Esophagus squamous epithelium (tissue), 5 donors: Measurements from ENCODE around the gene ZNF730. TPM values are rescaled to one million over a fixed set of nuclear protein-coding genes. Genes with fewer than 3 reads are reported as not detected.

Source experiments
- DNase-seq: peaks from one replicate; lab custom pipeline; 2025; lab: John Stamatoyannopoulos, UW
- H3K27ac ChIP-seq, 4 donors: fragments of 200-600 bp; sonication (generic); one replicate each; pipeline ENCODE4 v1.5.1; 2016 to 2019; ENCODE audit warnings: mild to moderate bottlenecking in 1 of 4
- H3K27me3 ChIP-seq, 4 donors: fragments of 200-600 bp; sonication (generic); 1 replicate in 3 of 4; 2 replicates in 1 of 4; pipeline versions ENCODE4 v1.5.1 to v1.6.0; 2017 to 2021; ENCODE audit warnings: antibody characterized with exemption in 1 of 4
- H3K36me3 ChIP-seq, 3 donors: fragments of 200-600 bp; sonication (generic); one replicate each; pipeline ENCODE4 v1.5.1; 2016 to 2019
- H3K4me1 ChIP-seq, 3 donors: fragments of 200-600 bp; sonication (generic); one replicate each; pipeline ENCODE4 v1.5.1; 2017 to 2019
- H3K4me3 ChIP-seq, 4 donors: fragments of 200-600 bp; sonication (generic); 1 replicate in 3 of 4; 2 replicates in 1 of 4; pipeline ENCODE4 v1.5.1; 2016 to 2019; ENCODE audit warnings: mild to moderate bottlenecking in 2 of 4, moderate library complexity in 1 of 4
- H3K9me3 ChIP-seq, 3 donors: fragments of 200-600 bp; sonication (generic); one replicate each; pipeline ENCODE4 v1.5.1; 2016 to 2019
- CTCF ChIP-seq, 6 experiments: fragments of 450-650 bp in 4 of 6; fragments of 200-600 bp in 2 of 6; sonication (generic) in 2 of 6; IDR thresholded peaks; one replicate each; pipeline ENCODE4 v1.5.1; 2016 to 2019; ENCODE audit warnings: antibody characterized with exemption in 6 of 6, mild to moderate bottlenecking in 4 of 6, moderate library complexity in 4 of 6
- POLR2A ChIP-seq, 4 donors: fragments of 450-650 bp; IDR thresholded peaks; one replicate each; pipeline ENCODE4 v1.6.1; 2017; ENCODE audit warnings: antibody characterized with exemption in 4 of 4, mild to moderate bottlenecking in 4 of 4, moderate library complexity in 3 of 4
- WGBS, 2 donors: methylation state at CpG; one replicate each; pipeline ENCODE4 v1.1.5; 2018; 5-methylcytosine and 5-hydroxymethylcytosine counted together
- intact Hi-C: fragments of 100-400 bp; cut with DNase I; formaldehyde crosslinking; loops from one replicate; pipeline ENCODE4 v1.15.0; 2022
- total RNA-seq, 4 donors: library from RNA; depleted of rRNA; stranded (reverse); fragments of >200 nt; gene quantifications; one replicate each; pipeline ENCODE4 v1.1.0, GENCODE V29; 2016
- donor health status: DM: yes; HTN: yes; CAD: no.

ZNF730 gene
- total RNA-seq, 4 donors from 2014 or later: not detected

DNA sequence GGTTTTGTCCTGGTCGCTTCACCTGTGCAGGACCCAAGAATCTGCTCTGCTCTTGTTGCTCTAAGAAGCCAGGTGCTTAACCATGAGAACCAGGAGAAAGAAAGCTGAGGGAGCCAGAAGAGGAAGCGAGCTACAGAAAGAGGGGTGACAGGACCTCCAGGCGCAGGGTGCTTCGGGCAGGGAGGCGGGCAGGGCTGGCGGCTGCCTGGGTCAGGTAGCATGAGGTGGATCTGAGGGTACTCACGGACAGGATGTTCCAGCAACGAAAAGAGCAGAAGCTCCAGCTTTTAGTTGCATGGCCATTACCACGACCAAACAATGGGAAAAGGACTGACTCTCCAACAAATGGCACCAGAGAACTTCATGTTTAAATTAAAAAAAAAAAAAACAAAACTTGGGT, 73.5 kb downstream of the ZNF730 start:
- no peaks in the 10 kb centered on the region for H3K4me1 ChIP-seq
- H3K4me3 ChIP-seq: no peak overlapping the region
- no peaks in the 10 kb centered on the region for H3K27me3 ChIP-seq
- H3K36me3 ChIP-seq: no peaks in the 10 kb centered on the region
- WGBS, 2 donors: 76 to 80% methylated on average over 9 of the region's 9 CpGs
- H3K27ac ChIP-seq: no peak overlapping the region
- no peak for DNase-seq
- H3K9me3 ChIP-seq: peaks cover 0 to 43% (median 3%) of the 10 kb centered on the region in 3 donors
- TF ChIP-seq CTCF (IDR thresholded peaks at IDR 0.05) (no peak), POLR2A (IDR thresholded peaks at IDR 0.05) (no peak)
- intact Hi-C loops: no loop called here

Other genes starting within 250 kb of the ZNF730 start
- gene ZNF728, start 113.8 kb upstream of the ZNF730 start, total RNA-seq: 1 to 10 TPM in 1 of 4 donors, not detected in 3; 1.7 TPM
- gene ZNF724, start 133.4 kb downstream of the ZNF730 start, total RNA-seq: 1 to 10 TPM in 3 of 4 donors, under 1 TPM in 1; 0.95 to 5.9 (median 3.7) TPM